ENCODE measurements around the gene PSRC1.

GRCh38 chr1:109282952-109283747, at the start of gene PSRC1:
- TF ChIP-seq POLR2A (IDR thresholded peaks at IDR 0.05) (peak; percentile 65 to 78), CTCF (IDR thresholded peaks at IDR 0.05) (peak; percentile 38 to 62 (median 58))

All from uterus (tissue), 2 donors.